HG02981 (cell line): ENCODE data around the gene DCDC1.

ENCODE experiments used
- ATAC-seq: cut with Tn5 transposase; IDR thresholded peaks from one replicate; pipeline ENCODE4 v1.9.1; 2021; ENCODE audit warnings: mild to moderate bottlenecking, moderate library complexity; ENCODE audit not compliant: unreplicated experiment

The DCDC1 gene

GRCh38 chr11:31107649-31108048, 261.9 kb downstream of the DCDC1 start:
- no peak for ATAC-seq

DNA sequence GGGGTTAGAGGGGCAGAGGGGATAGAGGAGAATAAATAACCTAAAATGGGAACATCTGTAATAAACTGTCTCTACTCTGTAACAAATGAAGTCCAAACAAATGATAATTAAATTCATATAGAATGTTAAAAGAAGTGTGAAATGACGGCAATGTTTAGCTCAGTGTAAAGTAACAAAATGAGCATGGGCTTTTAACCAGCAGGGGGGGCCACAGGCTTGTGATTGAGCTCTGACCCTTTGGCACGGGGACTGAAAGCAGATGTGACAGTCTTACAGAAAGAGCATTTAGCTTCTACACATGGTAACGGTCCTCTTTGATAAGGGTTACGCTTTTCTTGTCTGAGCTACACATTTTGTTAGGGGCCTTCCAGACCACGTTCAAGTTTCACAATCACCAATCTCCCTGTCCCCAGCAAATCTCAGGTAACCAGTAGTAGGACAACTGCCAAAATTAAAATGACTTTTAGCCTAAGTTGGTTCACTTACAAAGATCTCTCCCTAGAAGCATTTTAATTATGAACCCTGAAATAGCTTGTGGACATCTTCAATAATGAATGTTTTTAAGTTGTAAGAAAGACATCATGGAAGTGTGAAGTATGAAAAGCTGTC, 262.5 kb downstream of the DCDC1 start:
- ATAC-seq, result peak; percentile 84

DNA sequence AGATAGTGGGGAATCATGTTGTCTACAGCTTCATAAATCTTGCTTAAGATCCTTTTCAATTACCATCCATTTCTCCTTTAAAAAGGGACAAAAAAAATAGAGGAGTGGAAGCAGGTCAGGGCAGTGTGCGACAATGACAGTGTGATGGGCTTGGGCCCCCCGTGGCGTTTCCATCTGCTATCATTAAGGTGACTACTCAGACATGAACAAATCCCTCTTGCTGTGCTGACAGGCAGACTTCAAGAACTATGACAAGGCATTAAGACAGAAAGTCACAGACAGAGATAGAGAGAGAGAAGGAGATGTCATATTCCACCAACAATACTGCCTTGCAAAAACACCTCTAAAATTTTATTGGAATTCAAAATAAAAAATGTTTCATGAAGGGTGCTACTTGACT, 263.2 kb downstream of the DCDC1 start:
- no peak for ATAC-seq

DNA sequence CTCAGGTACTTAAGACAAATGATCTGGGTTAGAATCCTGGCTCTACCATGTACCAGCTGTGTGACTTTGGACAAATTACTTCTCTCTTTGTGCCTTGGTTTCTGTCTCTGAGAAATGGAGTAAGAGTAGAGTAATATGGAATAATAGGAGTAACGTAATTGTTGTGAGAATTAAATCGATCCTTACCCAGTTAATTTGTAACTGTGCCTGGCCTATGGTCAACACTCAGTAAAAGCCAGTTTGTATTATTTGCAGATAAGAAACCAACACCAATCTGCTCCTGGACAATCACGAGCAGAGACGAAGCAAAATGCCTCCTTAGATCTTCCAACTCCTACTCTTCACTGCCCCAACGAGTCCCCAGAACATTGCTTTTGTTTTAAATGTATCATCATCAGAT, 266.7 kb downstream of the DCDC1 start:
- no peak for ATAC-seq

GRCh38 chr11:31102316-31102715, 267.2 kb downstream of the DCDC1 start:
- ATAC-seq, result no peak

DNA sequence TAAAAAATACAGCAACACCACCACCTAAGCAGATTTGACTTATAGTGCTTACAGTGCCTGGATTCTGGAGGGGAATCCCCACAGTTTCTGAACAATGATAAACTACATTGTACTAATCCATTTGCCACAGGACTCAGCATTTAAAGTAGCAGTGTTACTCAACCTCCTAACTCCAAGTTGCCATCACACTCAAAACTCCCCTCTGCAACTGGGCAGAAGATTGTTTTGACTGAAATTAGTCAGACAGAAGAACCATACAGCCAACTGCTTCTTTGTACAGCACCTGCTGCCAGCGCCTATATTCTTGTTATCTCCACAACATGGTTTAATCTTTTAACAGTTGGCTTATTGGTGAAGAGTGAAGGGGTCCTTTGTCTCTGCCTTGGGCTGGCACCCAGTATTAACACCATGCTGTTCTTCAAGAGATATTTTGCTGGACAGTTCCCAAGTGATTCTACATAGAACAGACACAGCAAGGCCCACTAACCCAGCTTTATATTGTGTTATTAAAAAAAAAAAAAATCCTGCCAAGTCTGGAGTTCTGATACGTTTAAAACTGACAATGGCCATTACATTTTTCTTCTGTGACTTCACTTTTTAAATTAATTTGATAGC, 273.2 kb downstream of the DCDC1 start:
- peak; percentile 49 for ATAC-seq

DNA sequence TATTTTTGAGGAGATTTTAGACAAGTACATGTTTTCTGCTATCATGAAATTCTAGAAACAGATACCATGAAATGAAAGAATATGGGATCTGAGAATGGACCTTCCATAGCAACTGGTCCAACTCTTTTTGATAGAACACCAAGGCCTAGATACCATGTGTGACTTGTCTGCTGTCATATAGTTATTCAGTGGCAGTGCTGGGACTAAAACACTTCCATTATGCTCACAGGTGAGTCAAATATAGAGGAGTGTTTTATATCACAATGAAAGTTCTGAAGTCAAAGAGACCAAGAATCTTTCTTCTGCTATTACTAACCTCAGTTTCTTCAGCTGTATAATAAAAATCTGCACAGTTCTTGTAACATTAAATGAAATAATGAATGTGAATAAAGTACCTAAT, 276.9 kb downstream of the DCDC1 start:
- ATAC-seq, result no peak

- ATAC-seq, result no peak
Observed at GRCh38 chr11:31089117-31089516, 280.4 kb downstream of the DCDC1 start.

DNA sequence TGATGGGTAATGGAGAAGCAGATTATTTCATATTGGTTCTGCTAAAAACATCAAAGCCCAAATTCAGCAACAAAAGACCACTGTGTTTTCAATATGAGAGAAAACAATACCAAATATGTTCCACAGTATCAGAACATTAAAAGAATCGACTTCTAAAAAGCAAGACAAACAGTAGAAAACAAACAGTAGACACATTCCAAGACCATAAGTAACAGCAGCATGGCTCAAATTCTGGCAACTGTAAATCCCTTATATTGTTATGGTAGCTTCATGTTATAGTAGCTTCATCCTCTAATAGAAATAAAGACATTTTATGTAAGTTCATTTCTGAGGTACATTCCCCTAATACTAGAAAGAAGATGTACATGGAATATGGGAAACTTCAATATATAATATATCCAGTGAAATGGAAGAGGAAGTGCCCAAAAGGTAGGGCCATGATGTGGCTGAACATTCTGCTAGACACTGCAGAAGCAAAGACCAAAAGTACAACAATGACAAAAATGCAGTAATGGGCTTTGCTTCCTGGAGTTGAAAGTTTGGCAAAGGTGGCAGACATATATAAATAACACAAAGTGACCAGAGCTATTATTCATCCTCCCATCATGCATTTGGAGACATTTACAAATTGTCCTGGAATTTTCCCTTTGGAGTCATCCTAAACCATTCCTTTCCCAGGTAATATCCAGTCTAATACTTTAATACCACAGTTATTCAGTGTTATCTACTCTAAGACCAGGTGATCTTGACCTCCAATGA, 299.9 kb downstream of the DCDC1 start:
- no peak for ATAC-seq

DNA sequence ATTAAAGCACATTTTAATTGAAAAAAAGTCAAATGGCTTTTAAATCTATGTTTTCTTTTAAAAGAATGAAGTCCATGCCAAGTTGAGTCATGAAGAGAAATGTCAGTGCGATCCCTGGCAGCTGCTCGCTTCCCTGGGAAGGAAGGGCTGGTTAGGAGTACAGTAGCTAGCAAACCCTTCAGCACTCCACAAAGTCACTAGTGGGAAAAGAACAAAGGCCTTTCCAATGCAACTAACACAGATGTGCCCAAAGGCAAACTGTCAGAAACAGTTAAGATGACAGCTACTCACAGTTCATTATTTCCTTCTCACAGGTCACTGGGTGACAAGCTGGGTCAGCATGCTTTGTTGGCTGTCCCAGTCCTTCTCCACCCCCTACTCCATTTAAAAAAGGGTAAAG, 308.7 kb downstream of the DCDC1 start:
- ATAC-seq, result no peak

GRCh38 chr11:31059529-31059928, 310.0 kb downstream of the DCDC1 start:
- no peak for ATAC-seq

DNA sequence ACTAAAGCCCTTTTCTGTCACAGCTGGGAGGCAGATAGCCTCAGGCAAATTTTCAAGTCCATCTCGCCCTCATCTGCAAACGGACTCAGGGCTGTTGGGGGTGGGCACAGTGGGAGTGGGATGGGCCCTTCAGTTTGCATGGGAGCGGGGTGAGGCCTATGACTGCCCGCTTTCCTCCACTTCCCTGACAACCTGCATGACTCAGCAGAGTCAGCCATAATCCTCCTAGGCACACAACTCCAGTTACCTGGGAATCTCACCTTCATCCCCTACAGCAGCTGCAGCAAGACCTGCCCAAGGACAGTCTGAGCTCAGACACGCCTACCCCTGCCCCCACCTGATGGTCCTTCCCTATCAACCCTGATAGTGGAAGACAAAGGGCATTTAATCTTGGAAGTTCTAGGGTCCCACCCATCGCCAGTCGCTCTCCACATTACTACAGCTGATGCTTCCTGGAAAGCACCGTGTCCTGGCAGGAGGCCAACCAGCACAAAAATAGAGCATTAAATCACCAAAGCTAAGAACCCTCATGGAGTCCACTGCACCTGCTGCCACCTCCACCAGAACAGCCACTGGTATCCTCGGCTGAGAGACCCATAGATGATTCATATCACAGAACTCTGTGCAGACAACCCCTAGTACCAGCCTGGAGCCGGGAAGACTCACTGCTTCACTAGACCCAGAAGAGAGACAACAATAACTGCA, 319.3 kb downstream of the DCDC1 start:
- ATAC-seq, result no peak

DNA sequence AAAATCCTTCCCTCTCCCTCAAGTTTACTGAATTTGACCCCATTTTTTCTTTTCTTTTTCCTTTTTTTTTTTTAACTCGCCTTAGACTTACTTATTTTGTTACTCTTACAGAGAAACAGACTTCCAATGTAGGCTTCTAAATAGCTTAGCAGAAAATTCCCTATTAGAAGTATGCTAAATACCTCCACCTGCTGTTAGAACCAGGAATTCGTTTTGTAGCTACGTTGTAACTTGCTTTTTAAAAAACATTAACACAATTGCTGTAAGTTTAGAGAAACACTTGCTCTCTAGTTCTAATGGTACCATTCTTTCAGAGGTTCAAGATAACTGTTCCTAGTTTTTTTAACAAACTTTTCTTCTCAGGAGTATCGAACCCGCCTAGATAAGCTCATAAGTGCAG, 324.2 kb downstream of the DCDC1 start:
- ATAC-seq, result no peak

DNA sequence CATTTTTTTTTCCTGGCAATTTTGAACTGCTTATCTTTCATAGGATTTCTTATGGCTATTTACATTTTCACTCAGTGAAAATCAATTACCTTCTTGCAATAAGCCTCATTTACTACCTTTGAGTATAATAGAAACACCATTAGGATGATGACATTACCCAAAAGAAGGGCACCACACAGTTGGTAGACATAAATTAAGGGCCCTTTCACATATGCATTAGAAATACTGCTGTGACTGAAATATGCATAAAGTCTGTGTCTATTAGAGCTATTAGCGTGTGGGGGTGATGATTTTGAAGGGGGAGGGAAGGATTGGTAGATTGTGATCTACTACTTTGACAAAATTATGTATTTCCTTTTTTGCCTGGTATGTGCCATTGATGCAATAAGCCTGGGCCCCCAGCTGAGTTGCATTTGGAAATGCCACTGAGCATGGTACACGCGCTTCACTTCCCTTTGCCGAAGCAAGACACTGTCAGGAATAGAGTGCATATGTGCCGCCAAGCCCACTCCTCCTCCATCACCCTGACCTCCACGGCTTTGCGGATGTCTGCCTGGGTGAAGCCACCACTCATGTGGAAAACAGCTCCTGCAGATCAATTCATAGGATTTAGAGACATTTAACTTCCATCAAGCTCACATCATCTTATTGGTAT, 339.3 kb downstream of the DCDC1 start:
- ATAC-seq, result no peak

DNA sequence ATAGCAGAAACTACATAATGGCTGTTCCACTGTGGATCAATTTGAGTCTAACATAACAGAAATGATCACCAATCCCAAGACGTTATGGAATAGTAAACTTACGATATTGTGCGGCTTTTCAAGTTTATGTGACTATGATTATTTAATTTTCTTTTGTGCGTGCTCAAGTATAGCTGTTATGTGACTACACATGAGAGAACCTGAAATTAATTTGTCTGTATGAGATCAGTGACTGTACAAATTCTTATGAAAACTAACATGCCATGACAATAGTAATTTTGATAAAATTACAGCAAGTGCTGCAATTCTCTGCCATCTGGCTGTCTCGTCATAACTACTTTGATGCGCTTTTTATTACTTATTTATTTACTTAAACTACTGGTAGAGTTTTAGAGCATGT, 343.2 kb downstream of the DCDC1 start:
- no peak for ATAC-seq

DNA sequence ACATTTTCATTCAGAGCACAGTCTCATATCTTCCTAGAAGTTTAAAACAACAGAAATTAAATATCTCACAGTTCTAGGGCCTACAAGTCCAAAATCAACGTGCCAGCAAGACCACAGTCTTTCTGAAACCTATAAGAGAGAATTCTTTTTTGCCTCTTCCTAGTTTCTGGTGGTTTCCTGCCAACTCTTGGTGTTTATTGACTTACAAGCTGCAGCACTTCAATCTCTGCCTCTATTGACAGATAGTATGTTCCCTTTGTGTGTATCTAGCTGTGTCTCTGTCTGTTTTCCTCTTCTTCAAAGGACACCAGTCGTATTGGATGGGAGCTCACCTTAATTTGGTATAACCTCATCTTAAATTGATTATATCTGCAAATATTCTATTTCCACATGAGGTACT, 347.5 kb downstream of the DCDC1 start:
- ATAC-seq, result no peak

DNA sequence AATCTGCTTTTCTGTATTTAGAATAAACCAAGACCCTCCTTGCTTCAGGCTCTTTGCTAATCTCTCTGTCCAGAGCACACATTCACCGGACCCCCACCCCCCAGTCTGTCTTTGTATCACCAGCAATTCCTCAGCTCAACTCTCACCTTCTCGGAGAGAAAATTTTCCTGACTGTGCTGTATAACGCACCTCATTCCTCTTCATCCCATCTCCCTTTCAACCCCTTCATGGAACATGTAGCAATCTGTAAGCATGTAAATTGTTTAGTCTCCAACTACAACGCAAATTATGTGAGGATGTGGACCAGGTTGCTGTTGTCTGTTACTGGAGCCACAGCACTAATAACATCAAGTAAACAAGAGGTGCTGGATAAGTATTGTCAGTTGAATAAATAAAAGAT, 349.8 kb downstream of the DCDC1 start:
- no peak for ATAC-seq

GRCh38 chr11:31005202-31005601, 364.3 kb downstream of the DCDC1 start:
- no peak for ATAC-seq

DNA sequence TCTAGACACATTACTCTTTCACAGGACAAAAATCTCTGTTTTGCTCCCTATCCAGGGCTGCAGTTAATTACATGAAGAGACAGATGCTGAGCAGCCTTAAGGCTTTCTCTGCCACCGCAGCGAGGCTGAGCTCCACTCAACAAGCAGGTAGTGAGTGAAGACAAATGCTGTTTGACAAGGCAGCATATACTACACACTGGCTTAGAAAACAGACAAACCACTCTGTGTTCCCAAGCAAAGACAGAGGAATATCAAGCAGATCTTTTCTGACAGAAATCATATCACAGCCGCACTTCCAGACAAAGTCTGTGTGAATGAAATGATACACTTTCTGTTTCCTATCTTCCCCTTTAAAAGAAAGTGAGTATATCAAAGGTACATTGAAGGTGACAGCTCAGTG, 368.1 kb downstream of the DCDC1 start:
- no peak for ATAC-seq

- no peak for ATAC-seq
Observed at GRCh38 chr11:31000381-31000780, 369.2 kb downstream of the DCDC1 start.

DNA sequence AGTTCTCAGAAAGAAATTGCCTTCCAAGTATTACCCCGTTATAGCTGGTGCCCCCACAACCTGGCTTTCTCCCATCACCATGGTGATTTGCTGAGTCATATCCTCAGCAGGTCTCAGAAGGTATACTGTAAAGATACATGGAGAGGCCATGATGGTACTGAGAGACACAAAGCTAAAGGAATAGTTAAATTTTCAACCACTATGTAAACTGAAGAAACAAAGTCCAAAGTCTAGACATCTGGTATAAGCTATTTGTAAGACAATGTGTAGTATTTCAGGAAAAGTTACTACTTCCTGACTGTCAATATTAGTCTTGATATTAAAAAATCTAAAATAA, 377.1 kb downstream of the DCDC1 start:
- no peak for ATAC-seq
